HG03139 (cell line): Measurements from ENCODE around the gene MAGEC3.
"Not testable (repeated sequence)": the region's sequence is repeated elsewhere in the genome, so short reads cannot be mapped to it uniquely, and the experiment has no call there.

Source experiments
- ATAC-seq: cut with Tn5 transposase; IDR thresholded peaks from one replicate; pipeline ENCODE4 v1.9.1; 2021; ENCODE audit not compliant: unreplicated experiment

The MAGEC3 gene

DNA sequence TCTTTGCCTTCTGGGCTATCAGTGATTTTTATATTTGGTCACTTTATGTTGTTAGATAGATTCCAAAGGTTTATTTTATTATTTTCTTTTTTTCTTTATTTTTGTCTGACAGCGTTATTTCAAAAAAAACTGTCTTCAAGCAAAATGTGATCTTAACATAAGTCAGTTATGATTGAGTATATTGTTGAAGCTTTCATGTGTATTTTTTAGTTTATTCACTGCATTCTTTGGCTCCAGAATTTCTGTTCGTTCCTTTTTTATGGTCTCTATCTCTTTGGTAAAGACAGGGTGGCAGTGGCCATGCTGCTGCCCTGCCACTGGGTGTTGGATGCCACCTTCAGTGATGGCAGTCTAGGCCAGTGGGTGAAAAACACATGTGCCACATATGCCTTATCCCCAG, at the start of gene MAGEC3:
Gene MAGEC3, plus strand, starts transcription at position 301 of the 400 bp plus-strand sequence. Its CDS starts 0 bp downstream, at position 301.
- no peak for ATAC-seq

- no peak for ATAC-seq
Measured at GRCh38 chrX:141791856-141792255, 46.3 kb upstream of the MAGEC3 start.

DNA sequence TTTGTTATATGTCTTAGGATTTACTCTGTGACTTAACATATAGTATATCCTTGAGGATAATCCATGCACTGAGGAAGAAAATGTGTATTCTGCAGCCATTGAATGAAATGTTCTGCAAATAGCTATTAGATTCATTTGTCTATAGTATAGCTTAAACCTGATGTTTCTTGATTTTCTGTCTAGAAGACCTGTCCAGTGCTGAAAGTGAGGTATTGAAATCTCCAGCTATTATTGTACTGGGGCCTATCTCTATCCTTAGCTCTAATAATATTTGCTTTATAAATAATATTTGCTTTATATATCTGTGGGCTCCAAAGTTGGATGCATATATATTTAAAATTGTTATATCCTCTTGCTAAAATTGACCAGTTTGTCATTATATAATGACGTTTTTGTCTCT, 26.7 kb upstream of the MAGEC3 start:
- no peak for ATAC-seq

- no peak for ATAC-seq
Measured at GRCh38 chrX:141814213-141814857, 23.8 kb upstream of the MAGEC3 start.

DNA sequence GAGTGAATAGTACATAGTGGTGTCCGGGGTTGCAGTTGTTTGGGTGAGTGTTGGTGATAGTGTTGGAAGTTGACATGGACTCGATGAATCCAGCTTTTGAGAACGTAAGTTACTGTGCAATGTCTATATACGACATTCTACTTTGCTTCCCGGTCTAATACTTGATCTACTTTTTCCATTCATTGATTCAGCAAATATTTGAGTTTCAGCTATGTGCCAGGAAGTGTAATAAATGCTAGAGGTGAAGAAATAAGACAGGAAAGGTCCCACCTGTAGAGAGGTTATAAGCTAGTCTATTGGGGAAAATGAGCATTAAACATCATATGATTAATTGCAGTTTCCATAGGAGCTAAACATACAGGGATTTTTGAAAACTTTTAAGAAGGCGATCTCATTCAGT, 22.2 kb upstream of the MAGEC3 start:
- no peak for ATAC-seq

GRCh38 chrX:141832247-141832646, 5.9 kb upstream of the MAGEC3 start:
- no peak for ATAC-seq

DNA sequence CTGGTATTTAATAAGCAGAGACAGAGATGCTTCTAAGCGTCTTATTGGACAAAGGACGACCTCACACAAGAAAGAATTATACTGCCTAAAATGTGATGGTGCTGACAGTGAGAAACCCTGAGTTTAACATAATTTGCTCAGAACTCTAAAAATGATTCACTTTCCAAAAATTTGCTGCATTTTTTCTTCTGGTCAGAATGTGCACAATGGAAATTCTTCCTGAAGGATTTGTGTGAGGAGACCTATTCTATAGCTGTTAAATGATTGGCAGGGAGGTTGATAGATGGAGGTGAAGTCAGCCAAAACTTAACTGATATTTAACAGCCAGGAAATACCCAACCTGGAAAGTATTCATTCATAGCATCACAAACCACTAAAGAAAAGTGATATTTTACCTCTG, 1.7 kb downstream of the MAGEC3 start:
- no peak for ATAC-seq

DNA sequence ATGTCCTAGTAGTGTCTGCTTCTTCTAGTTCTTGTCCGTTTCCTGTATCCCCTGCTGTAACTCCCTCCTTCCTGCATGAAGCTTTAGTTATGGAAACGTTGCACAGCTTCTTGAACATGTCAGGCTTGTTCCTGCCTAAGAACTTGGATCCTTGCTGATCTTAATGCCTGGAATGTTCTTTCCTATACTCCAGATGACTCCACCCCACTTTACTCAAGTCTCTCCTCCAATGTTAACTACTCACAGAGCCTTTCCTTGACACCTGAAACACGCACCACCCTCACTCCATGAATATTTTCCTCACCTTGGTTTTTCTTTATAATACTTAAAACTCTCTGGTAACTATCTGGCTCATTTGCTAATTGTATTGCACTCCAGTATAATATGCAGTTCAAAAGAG, 19.4 kb downstream of the MAGEC3 start:
- ATAC-seq: no peak

DNA sequence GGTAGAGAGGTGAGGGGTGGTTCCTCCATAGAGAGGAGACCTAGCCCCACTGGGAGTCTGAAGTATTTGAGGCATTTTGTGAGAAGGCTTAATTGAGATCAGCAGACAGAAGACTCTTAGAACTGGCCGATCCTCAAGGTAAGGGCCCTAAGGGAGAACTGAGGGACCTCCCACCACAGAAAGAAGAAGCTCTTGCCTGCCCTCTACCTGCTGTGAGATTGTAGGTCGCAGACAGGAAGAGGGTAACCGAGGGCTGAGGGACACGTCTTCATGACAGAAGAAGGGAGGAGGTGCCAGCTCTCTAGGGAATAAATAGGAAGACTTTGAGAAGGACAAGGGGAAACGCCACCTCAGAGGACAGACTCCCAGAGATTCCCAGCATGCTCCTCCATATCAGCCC, 41.5 kb downstream of the MAGEC3 start:
- ATAC-seq: no peak

DNA sequence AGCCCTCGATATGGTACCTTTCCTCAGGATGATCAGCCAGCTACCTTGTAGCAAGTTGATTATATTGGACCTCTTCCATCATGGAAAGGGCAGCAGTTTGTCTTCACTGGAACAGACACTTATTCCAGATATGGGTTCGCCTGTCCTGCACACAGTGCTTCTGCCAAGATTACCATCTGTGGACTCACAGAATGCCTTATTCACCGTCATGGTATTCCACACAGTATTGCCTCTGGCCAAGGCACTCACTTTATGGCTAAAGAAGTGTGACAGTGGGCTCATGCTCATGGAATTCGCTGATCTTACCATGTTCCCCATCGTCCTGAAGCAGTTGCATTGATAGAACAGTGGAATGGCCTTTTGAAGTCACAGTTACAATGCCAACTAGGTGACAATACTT, 50.7 kb downstream of the MAGEC3 start:
- not testable (repeated sequence) for ATAC-seq

- no peak for ATAC-seq
Measured at GRCh38 chrX:141894733-141895132, 56.6 kb downstream of the MAGEC3 start.

- no peak for ATAC-seq
Measured at GRCh38 chrX:141897690-141898089, 59.6 kb downstream of the MAGEC3 start.

DNA sequence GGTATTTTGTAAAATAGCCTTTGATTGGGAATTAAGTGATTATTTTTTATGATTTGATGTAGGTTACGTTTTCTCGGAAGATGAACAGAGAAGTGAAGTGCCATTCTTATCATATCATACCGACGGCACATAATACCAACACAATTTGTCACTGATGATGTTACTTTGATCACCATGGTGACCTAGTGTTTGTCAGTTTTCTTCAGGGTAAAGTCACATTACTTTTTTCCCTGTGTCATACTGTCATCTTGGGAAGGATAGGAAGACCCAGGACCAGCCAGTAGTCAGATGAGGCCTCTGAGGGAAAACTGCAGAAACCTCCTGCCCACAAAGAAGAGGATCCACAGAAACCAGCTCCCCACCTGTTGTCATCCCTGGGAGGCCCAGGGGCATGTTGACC, 64.2 kb downstream of the MAGEC3 start:
- ATAC-seq: no peak

GRCh38 chrX:141903400-141904155, 65.5 kb downstream of the MAGEC3 start, which contains the start of gene MAGEC1:
TSS of gene MAGEC1 (plus strand) at chrX:141903894. CDS start at chrX:141905073, 1,179 bp downstream.
- ATAC-seq: no peak

GRCh38 chrX:141904262-141904661, 66.1 kb downstream of the MAGEC3 start:
- ATAC-seq: no peak

- ATAC-seq: no peak
Measured at GRCh38 chrX:141917801-141918200, 79.7 kb downstream of the MAGEC3 start.

DNA sequence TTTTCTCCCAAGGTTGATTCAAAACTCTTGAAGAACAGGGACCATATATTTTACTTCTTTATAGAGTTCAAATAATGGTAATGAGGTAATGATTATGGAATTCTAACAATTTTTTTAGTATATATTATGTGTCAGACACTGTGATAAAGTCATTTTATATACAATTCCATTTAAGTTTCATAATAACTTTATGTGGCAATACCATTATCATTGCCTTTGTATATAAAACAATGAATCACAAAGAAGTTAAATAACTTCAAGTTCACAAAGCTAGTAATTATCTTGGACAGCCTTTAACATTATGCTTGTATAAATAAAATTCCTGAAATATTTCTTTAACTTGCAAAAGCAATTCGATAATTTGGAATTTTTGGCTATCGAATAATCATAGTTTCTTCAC, 86.2 kb downstream of the MAGEC3 start:
- no peak for ATAC-seq

DNA sequence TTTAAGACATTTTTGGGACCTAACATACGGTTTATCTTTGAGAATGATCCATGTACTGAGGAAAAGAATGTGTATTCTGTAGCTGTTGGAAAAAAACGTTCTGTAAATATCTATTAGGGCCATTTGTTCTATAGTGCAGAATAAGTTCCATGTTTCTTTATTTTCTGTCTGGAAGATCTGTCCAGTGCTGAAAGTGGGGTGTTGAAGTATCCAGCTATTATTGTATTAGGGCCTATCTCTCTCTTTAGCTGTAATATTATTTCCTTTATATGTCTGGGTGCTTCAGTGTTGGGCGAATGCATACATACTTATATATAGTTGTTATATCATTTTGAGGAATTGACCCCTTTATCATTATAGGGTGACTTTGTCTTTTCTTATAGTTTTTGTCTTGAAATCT, 90.3 kb downstream of the MAGEC3 start:
- no peak for ATAC-seq

- no peak for ATAC-seq
Measured at GRCh38 chrX:141934059-141934641, 96.0 kb downstream of the MAGEC3 start.

GRCh38 chrX:141935645-141936044, 97.5 kb downstream of the MAGEC3 start:
- no peak for ATAC-seq

DNA sequence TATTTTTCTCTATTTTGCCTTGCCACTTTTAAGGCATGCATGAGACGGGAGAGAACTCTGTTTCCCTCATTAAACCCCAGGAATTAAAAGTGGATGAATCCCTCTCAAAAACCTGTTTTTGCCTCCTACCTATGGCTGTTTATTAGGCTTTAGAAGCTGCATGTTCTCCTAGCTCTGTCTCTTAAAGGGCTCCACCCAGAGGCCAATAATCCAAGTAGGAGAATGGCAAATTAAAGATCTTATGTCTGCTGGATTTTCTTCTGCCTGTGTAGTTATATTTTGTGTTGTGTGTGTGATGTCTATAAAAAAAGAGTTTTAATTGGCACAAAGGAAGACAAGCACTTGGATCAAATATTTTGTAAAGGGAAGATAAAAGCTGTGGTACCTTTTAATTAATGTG, 98.0 kb downstream of the MAGEC3 start:
- no peak for ATAC-seq

- ATAC-seq: no peak
Measured at GRCh38 chrX:141941234-141941633, 103.1 kb downstream of the MAGEC3 start.
